Activated T-cell treated with anti-CD3 and anti-CD28 coated beads for 48 hours (primary cell): ENCODE measurements around the gene METTL26.
A peak's percentile ranks its signal among the peaks of the same experiment; 100 is the strongest.
"Not testable (repeated sequence)": the region's sequence is repeated elsewhere in the genome, so short reads cannot be mapped to it uniquely, and the experiment has no call there.

ENCODE experiments used
- DNase-seq: peaks from one replicate; pipeline ENCODE4 v3.0.0-alpha.2; 2020; ENCODE audit warnings: low read depth

The METTL26 gene

DNA sequence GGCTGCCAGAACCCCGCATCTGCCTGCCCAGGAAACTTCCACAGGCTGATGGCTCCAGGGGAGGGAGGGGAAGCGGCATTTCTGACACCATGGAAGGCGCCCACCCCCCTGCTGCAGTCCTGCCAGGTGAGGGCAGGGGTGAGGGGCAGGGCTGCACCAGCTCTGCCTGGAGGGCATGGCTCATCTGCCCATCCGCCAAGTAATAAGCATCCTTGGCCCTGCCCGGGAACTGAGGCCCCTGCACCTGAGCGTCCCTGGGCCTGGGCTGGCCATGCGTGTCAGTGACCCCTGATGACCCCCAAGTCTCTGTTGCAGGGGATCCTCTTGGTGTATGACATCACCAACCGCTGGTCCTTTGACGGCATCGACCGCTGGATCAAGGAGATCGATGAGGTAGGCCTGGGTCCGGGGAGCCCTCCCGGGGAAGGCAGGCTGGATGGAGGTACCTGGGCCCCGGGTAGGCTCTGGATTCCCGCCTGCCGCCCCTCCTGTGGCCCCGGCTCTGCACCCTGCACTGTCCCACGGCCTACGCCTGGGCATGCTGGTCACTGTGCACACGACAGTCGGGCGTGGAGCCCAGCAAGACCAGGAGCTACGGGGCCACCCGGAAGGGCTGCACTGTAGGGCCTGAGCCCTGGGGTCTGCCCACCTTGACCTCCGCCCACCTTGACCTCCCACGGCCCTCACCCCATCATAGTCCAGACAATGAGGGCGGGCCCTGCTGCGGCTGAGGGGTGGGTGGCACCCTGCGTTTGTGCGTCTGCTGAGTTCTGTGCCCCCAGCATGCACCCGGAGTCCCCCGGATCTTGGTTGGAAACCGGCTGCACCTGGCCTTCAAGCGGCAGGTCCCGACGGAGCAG lies 10.8 kb downstream of the METTL26 start:
- DNase-seq: no peak

DNA sequence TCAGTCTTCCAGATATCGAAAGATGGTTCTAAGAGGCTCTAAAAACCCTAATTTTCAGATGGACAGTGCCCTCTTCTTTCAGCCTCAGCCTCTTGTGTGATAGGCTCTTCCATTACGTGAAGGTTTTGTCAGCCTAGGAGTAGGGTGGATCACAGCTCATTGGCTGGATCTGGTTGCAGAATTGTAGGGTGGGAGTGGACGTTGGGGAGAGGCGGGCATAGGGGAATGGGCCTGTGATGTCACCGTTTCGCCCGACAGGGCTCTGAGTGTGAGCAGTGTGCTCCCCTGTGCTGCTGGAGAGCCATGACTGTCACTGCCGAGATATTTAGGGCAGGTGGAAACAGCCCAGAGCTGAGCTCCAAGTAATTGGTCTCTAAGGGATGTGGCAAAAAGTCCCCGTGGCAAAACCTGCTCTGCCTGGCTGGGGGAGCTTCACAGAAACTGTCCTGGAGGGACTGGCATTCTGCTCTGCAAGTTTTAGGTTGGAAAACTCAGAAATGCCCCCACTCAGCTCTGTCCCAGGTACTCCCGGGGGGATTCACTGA lies 11.5 kb downstream of the METTL26 start:
- no peak for DNase-seq

DNA sequence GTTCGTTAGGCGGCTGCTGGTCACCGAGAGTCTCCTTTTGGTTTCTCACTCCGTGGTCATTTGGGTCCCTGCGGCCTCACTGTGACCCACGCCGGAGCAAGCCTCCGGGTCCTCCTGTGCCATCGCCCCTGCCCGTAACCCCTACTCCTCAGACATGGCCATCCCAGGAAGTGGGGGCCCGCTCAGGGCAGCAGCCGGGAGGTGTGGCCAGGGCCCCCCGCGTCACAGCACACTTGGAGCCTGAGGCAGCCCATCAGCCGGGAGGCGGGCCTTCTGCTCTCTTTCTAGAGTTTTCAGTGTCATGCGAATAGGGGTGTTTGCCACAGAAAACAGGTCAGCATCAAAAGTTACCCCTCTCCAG lies 13.2 kb downstream of the METTL26 start:
- no peak for DNase-seq

DNA sequence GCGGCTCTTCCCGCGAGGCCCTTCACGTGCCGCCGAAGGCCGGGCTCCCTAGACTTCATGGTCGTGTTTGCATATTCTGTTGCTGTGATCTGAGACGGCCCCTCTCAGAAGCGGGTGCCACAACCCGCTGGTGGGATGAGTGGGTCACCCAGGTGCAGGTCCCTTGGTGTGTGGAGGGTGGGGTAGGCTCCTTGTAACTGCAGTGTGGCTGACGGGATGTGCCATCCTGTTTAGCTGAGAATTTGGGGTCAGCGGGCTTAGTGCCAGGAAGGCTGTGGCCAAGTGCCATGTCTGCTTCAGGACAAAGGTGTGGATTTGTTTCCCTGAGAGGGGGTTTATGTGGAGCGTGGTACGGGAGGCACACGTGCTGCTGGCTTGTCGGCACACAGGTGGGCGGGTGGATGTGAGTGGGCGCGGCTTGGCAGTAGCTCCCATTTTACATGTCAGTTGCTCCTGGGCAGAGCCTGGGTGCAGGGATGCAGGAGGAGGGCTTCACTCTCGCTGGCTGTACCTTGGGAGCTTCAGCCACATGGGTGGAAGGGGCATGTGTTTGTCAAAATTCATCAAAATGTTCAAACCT lies 14.5 kb downstream of the METTL26 start:
- DNase-seq: no peak

DNA sequence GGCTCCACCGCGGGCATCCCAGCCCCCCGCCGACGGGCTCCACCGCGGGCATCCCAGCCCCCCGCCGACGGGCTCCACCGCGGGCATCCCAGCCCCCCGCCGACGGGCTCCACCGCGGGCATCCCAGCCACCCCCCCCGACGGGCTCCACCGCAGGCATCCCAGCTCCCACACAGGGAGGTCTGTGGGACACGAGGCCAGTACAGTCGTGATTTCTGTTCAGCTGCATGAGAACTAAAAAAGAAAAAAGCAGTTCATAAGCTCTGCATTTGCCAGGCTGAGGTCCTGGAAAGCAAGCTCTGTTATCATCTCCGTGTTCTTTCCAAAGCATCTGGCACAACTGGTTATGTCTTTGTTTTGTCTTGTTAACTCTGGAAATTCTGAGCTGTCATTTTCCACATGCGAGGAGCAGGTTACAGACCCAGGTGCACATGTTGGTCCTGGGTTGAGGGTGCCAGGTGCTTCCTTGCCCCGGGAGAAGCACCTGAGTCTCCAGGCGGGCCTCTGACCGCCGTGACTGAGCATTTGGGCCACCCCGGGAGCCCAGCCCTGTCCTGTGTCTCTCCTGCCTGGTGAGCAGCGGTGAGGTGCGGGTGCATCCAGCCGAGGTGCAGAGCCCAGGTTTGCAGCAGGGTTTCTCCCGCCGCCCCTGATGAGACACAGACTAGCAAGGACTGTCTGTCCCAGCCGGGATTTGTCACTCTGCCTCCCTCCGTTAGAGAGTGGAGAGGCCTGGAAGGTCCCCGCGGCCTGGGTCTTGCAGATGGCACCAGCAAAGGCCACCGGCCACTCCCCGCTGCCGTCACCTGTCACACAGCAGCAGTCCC lies 15.2 kb downstream of the METTL26 start:
- DNase-seq: no peak

DNA sequence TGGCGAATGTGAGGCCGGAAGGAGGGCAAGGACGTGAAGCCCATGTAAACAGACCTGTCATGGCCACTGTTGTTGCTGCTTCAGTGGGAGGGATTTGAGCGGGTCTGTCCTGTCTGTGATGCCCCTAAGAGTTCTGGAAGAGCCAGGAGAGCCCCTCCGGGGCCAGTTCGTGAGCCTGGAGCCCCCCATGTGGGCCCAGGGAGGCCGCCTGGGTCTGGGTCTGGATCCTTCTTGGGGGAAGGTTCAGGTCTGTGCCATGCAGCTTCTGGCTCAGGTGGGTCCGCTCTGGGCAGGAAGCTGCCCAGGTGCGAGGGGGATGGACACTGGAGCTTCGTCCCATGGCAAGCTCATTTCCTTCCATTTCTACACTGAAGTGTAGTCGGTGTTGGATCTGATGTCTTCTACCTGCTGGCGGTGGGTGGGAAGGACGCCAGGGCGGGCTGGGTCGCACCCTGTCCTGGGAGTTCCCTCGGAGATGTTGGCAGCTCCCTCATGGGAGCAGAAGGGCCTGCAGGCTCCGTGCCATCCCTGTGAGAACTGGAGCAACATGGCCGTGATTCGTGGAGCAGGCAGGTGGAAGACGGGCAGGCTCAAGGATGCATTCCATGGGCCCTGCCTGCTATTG lies 16.5 kb downstream of the METTL26 start:
- no peak for DNase-seq

DNA sequence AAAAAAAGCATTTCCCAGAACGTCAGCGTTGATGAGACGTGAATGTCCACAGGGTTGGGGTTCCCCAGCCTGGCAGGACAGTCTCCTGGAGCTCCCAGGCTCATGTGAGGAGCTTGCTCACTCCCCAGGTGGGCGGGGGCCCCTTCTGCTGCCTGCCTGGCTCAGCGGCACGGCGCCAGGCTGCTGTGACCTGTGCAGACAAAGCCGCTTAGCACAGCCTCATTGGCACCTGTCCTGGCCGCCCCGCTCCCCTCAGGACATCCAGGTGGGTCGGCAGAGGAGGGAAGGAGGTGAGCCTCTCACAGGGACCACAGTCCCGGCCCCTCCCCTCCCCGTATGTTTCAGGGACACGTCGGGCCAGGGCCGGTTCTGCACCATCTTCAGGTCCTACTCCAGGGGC lies 18.2 kb downstream of the METTL26 start:
- no peak for DNase-seq

DNA sequence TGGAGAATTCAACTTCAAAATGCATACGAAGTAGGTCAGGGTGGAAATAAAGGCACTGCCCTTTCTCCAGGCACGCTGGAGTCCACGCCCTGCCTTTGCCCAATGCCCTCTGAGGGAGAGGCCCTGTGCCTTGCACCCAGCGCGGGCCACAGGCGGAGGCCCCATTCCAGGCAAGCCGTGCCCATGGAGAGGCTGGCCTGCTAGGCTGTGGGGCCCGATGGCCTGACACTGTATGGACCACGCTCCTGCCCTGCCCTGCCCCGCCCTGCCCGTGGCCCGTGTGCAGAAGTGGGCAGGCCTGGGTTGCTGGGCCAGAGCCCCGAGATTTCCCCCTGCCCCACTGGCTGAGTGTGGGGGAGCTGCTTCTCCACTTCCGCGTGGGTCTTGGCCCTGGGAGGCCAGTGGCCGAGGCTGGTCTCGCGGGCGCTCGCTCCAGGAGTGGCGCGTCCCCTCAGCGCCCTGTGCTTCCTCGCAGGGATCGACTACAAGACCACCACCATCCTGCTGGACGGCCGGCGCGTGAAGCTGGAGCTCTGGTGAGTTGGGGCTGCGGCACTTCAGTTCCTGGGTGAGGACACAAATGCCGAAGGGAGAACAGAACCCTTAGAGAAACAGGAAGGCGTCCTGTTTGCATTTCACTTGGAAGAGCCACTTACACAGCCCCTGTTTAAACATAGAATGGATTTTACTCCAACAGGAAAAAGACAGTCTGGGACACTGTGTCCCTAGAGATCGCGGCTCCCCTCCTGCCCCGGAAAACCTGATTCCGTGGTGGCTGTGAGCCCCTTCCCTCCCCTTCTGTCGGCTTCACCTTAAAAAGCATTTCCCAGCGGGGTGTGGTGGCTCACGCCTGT lies 19.1 kb downstream of the METTL26 start:
- no peak for DNase-seq

DNA sequence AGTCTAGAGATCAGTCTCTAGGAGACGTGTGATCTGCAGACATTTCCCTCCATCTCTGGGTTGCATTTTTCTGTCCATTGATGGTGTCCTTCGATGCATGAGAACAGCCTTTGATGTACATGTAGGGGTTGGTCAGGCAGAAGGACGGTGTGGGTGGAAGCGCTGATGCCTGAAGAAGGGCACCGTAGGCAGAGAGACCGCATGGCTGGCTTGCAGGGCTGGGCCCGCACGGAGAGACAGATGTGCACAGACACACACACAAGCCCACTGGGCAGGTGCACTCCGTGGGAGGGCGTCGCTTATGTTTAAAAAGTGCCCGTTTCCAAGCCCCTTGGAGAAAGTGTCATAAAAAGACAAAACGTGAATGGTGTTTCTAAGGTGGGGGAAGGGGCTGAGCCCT lies 21.0 kb downstream of the METTL26 start:
- DNase-seq: no peak

DNA sequence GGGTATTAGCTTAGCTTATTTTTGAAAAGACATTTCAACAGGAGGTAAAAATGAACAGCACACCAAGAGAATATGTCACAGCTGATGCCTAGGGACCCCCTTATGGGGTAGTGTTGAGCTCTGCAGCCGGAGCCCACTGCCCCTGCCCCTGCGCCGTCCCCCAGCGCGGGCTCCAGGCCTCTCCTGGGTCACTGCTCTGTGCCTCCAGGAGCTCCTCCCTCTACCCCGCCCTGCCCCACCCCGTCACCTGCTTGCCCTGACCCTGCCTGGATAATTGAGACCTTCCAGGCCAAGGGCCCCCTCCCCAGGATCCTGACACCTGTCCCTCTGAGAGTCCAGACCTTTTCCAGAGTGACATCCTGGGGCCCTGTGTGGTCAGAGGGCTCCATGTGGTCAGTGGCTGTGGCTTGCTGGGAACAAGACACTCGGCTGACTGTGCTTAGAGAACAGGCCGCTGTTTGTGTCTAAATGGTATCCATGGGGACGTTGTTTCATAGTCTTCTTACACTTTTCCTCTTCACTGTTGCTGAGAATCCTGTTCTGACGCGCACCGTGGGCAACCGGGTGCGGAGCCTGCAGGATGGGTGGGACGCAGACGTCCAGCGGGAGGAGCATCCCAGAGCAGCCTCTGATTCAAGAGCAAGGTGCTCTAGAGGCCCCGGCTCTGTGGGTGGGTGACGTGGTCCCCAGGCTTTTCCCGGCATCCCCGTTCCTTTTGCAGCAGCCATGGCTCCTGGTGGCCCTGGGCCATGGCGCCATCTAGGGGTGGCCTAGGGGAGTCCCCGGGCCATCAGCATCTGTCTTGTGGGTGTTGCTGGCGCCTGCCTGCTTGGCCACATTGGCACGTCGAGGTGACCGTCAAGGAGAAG lies 25.4 kb downstream of the METTL26 start:
- DNase-seq: peak; percentile 61

DNA sequence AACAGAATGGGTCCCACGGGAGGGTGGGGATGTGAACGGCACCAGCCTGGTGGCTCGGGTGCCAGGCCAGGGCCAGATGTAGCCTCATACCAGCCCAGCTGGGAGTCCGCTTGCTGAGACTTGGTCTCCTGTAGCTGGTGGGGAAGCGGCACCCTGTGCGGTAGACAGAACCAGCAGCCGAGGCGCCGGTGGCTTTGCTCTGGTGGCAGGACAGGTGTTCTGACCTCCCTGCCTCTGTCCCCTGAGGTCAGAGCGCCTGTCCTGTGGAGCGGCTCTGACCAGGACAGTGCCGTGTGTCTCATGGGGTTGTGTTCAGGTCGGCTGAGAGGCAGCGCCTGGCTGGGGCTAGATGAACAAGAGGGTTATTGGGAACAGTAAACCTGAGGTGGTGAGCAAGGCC lies 26.1 kb downstream of the METTL26 start:
- DNase-seq: no peak

DNA sequence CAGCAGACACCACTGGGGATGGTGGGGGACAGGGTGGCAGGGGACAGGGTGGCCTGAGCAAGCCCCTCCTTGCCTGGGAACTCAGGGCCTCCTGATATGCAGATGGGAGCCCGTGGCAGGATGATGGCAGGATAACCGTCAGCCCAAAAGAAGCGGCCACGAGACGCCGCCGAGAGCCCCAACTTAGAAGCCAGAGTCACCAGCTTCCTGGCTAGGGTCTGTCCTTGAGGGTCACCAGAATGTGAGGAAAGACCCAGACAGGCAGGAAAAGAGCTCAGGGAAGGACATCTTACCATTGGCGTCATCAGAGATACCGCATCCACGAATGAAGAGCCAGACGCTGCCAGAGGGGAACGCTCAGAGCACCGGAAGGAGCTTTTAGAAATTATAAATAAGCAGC lies 26.8 kb downstream of the METTL26 start:
- DNase-seq: no peak

DNA sequence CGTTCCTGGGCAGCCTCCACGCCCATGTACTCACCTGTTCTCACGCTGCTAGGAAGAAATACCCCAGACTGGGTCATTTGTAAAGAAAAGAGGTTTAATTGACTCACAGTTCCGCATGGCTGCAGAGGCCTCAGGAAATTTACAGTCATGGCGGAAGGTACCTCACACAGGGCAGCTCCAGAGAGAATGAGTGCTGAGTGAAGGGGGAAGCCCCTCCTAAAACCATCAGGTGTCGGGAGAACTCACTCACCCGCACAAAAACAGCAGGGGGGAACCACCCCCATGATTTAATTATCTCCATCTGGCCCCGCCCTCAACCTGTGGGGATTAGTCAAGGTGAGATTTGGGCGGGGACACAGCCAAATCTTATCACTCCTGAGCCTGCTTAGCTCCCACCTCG lies 28.1 kb downstream of the METTL26 start:
- peak; percentile 58 for DNase-seq

DNA sequence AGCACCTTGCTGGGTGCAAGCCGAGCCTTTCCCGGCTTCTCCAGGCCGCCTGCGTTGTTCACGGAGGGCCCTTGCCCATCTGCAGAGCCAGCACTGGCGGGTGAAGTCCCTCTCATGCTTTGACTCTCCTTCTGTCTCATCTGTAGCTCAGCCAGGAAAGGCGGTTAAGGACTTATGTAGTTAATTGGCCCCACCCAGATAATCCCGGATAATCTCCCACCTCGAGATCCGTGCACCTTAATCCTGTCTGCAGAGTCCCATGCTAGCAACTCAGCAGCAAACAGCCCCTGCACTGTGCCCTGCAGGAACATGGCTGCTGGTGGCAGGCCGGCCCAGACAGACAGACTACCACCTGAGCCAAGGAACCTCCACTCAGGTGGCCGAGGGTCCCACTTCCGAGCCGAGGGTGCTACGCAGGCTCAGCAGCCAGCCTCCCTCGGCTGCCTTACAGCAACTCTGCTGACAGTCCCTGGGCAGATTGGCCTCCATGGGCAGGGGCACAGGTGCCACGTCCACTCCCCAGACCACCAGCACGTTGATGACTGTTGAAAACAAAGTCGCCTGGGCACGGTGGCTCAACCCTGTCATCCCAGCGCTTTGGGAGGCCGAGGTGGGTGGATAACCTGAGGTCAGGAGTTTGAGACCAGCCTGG lies 29.3 kb downstream of the METTL26 start:
- DNase-seq: no peak

DNA sequence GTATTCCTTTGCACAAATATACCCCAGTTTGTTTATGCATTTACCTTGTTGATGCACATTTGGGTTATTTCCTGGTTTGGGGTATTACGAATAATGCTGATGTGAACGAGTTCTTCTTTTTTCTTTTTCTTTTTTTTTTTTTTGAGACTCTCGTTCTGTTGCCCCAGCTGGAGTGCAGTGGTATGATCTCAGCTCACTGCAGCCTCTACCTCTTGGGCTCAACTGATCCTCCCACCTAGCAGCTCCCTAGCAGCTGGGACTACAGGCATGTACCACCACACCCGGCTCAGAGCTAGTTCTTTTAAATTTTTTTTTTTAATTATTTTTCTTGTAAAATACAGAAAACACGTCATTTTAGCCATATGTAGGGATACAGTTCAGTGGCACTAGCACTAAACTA lies 32.2 kb downstream of the METTL26 start:
- DNase-seq: no peak

DNA sequence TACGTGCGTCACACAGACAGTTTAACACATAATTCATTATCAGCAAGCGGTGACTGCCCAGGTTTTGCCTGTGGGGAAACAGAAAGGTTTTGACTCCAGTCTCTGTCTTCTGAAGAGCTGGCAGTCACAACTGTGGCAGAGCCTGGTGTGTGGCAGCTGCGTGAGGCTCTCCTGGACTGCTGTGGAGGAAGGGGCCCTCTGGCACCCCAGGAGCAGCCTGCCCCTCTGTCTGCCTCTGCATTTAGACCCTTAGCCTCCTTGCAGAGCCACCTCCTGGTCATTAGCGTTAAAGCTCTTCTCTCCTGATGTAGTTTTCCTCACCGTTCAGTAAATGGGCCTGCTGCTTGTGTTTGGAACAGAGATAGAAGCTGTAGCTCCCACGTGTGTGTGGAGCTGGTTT lies 35.3 kb downstream of the METTL26 start:
- no peak for DNase-seq

DNA sequence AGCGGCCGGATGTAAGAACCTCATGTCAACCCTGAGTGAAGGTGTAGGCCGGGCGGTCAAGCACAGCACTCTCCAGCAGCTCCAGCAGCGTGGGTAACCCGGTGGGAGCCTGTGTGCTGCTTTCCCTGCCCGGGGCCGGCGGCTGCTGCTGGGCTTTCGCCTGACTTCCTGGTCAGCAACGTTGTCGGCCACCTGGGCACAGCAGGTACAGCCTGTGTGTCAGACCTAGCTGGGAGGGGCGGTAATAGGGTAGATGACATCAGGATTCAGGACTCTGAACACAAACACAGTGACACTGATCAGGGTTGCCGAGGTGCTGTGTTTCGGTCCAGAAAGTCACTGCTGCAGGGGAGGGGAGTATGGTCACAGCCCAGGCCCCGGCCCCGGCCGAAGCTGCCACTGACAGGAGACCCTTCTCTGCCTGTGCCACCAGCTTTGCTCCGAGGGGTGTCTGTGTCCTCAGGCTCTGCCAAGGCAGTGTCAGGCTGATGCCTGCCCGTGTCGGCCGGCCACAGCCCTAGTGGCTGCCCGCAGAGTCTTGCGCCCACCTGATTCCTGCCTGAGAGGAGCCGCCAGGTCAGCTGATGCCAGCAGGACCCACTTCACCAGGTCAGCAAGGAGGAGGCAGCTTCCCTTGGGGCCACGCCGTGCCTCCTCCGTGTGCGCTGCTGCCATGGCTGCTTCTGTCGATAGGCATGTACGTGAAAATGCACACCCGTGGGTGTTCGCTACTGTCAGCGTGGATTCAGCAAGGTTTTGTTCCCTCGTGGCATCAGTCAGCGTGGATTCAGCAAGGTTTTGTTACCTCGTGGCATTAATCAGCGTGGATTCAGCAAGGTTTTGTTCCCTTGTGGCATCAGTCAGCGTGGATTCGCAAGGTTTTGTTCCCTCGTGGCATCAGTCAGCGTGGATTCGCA lies 37.0 kb downstream of the METTL26 start:
- no peak for DNase-seq

DNA sequence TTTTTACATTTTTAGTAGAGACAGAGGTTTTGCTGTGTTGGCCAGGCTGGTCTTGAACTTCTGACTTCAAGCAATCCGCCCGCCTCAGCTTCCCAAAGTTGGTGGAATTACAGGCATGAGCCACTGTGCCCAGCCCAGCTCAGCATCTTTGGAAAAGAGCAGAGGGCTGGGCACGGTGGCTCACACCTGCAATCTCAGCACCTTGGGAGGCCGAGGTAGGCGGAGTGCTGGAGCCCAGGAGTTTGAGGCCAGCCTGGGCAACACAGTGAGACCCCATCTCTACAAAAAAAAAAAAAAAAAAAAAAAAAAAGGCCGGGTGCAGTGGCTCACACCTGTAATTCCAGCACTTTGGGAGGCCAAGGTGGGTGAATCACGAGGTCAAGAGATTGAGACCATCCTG lies 38.5 kb downstream of the METTL26 start:
- not testable (repeated sequence) for DNase-seq

DNA sequence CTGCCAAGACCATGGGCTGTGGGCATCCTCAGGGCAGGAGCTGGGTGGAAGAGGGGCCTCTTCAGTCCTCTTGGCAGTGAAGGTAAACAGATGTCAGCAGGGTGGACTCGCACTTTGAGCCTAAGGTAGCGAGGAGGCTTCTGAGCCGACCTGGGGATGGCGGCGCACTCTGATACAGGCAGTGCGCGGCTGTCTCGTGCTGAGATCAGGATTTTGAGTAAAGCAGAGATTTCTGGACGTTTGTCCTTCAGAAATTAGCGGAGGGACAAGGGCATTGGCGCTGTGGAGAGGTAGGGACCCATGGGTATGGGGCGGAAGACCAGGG lies 39.4 kb downstream of the METTL26 start:
- no peak for DNase-seq
